Measurements from ENCODE around the gene MYLK. TPM values are rescaled to one million over a fixed set of nuclear protein-coding genes. Genes with fewer than 3 reads are reported as not detected.
"Not testable (repeated sequence)": the region's sequence is repeated elsewhere in the genome, so short reads cannot be mapped to it uniquely, and the experiment has no call there.

The MYLK gene
- polyA plus RNA-seq, 3 donors = 0.35 to 1.3 (median 0.51) TPM

DNA sequence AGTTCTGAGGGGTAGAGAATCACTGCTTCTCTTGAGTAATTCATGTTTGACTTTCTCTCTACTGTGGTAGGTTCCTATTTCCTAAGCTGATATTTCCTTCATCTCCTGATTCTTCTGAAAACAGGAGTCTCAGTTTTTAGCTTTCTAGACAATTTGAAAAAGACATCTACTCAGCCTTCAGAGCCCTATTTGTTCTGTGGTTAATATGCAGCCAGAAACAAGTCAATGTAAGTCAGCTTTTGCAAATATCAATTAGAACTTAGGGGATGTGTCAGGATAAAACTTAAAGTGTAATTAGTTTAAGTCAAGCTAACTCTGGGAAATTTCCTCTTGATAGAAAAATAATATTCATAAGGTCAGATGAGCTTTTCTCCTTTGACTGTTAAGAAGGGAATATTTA, 277.6 kb downstream of the MYLK start:
- Histone ChIP-seq H3K27ac (ENCODE audit: low read depth in 1 of 2, low read length in 2 of 2) (peak overlapping the region in 1 of 2 donors; percentile 30), H3K79me2 (ENCODE audit: insufficient read depth, low read length) (no peaks in the 10 kb centered on the region), H2AFZ (ENCODE audit: insufficient read depth, low read depth, low read length, poor library complexity, severe bottlenecking) (peak overlapping the region; percentile 25), H3K27me3 (ENCODE audit: control insufficient read depth in 2 of 2, insufficient read depth in 2 of 2, low read length in 2 of 2) (no peaks in the 10 kb centered on the region), H3K9ac (ENCODE audit: insufficient read depth, low read length, poor library complexity, severe bottlenecking) (no peak overlapping the region), H3K4me1 (ENCODE audit: control insufficient read depth in 1 of 2, insufficient read depth in 2 of 2, low read length in 2 of 2) (peaks cover 9 to 27% of the 10 kb centered on the region in 2 donors), H3K4me2 (replicated peaks; ENCODE audit: extremely low read depth, low read length, poor library complexity, severe bottlenecking) (peak overlapping the region; percentile 6), H3K36me3 (replicated peaks in 1 of 2; ENCODE audit: control insufficient read depth in 1 of 2, insufficient read depth in 2 of 2, low read length in 2 of 2) (no peaks in the 10 kb centered on the region), H3K9me3 (replicated peaks in 1 of 2; ENCODE audit: control insufficient read depth in 1 of 2, insufficient read depth in 1 of 2, low read length in 2 of 2) (no peaks in the 10 kb centered on the region), H3K4me3 (replicated peaks in 1 of 3; ENCODE audit: low read depth in 2 of 3, low read length in 3 of 3) (no peak overlapping the region), H4K20me1 (ENCODE audit: insufficient read depth, low read length) (no peaks in the 10 kb centered on the region)
- peaks cover 5 to 6% of the 10 kb centered on the region in 2 donors for H3K36me3 Mint-ChIP-seq
- H3K4me3 Mint-ChIP-seq = no peak overlapping the region
- H3K4me1 Mint-ChIP-seq = peaks cover 29% of the 10 kb centered on the region
- intact Hi-C loops (cut with micrococcal nuclease) = no loop called here
- TF ChIP-seq, protein P1, sequence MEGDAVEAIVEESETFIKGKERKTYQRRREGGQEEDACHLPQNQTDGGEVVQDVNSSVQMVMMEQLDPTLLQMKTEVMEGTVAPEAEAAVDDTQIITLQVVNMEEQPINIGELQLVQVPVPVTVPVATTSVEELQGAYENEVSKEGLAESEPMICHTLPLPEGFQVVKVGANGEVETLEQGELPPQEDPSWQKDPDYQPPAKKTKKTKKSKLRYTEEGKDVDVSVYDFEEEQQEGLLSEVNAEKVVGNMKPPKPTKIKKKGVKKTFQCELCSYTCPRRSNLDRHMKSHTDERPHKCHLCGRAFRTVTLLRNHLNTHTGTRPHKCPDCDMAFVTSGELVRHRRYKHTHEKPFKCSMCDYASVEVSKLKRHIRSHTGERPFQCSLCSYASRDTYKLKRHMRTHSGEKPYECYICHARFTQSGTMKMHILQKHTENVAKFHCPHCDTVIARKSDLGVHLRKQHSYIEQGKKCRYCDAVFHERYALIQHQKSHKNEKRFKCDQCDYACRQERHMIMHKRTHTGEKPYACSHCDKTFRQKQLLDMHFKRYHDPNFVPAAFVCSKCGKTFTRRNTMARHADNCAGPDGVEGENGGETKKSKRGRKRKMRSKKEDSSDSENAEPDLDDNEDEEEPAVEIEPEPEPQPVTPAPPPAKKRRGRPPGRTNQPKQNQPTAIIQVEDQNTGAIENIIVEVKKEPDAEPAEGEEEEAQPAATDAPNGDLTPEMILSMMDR (IDR thresholded peaks at IDR 0.05) = no peak
- no peaks in the 10 kb centered on the region for H3K27me3 Mint-ChIP-seq (ENCODE audit: low read depth in 3 of 3)
- H3K9me3 Mint-ChIP-seq = peaks cover 0 to 5% (median 0%) of the 10 kb centered on the region in 7 donors
- peak overlapping the region in 2 of 7 donors; percentile 5 to 69 for H3K27ac Mint-ChIP-seq
- DNase-seq = no peak

DNA sequence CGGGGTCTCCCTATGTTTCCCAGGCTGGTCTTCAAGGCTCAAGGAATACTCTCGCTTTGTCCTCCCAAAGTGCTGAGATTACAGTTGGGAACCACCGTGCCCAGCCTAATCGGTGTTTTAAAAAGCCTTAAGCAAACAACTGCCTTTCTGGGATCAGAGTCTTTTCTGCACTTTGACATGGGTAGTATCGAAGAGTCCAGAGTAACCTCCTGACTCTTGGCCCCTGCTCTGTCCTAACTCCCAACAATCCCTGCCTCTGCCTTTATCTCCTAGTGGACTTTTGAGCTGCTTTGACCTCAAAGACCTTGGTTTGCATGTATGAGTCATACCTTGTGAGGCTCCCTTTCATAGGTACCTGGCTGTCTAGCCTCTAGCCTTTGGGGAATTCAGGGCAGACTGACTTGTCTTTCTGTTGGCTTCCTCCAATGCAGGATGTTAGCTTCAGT, 278.3 kb downstream of the MYLK start:
- intact Hi-C loops (cut with micrococcal nuclease) = no loop called here
- no peak overlapping the region for H3K4me2 ChIP-seq (replicated peaks; ENCODE audit: extremely low read depth, low read length, poor library complexity, severe bottlenecking)

GRCh38 chr3:123603153-123603552, 281.0 kb downstream of the MYLK start:
- H3K4me2 ChIP-seq (replicated peaks; ENCODE audit: extremely low read depth, low read length, poor library complexity, severe bottlenecking); H3K36me3 ChIP-seq (replicated peaks in 1 of 2; ENCODE audit: control insufficient read depth in 1 of 2, insufficient read depth in 2 of 2, low read length in 2 of 2); H4K20me1 ChIP-seq (ENCODE audit: insufficient read depth, low read length); H3K9me3 Mint-ChIP-seq; H3K79me2 ChIP-seq (ENCODE audit: insufficient read depth, low read length); DNase-seq; H2AFZ ChIP-seq (ENCODE audit: insufficient read depth, low read depth, low read length, poor library complexity, severe bottlenecking); H3K27ac Mint-ChIP-seq; H3K9me3 ChIP-seq (replicated peaks in 1 of 2; ENCODE audit: control insufficient read depth in 1 of 2, insufficient read depth in 1 of 2, low read length in 2 of 2); H3K27me3 ChIP-seq (ENCODE audit: control insufficient read depth in 2 of 2, insufficient read depth in 2 of 2, low read length in 2 of 2); H3K36me3 Mint-ChIP-seq; H3K4me3 Mint-ChIP-seq; H3K27ac ChIP-seq (ENCODE audit: low read depth in 1 of 2, low read length in 2 of 2); H3K9ac ChIP-seq (ENCODE audit: insufficient read depth, low read length, poor library complexity, severe bottlenecking); H3K27me3 Mint-ChIP-seq (ENCODE audit: low read depth in 3 of 3); intact Hi-C loops (cut with micrococcal nuclease); H3K4me3 ChIP-seq (replicated peaks in 1 of 3; ENCODE audit: low read depth in 2 of 3, low read length in 3 of 3): not testable (repeated sequence)
- peaks cover 9 to 27% of the 10 kb centered on the region in 2 donors for H3K4me1 ChIP-seq (ENCODE audit: control insufficient read depth in 1 of 2, insufficient read depth in 2 of 2, low read length in 2 of 2)
- WGBS (ENCODE audit: insufficient coverage) = 83% methylated on average over 2 of the region's 2 CpGs
- H3K4me1 Mint-ChIP-seq = peaks cover 36% of the 10 kb centered on the region

More for the DNA sequence above, 278.3 kb downstream of the MYLK start:
- H3K27ac Mint-ChIP-seq = peak overlapping the region in 5 of 7 donors; percentile 9 to 81 (median 72)
- peak overlapping the region in 1 of 2 donors; percentile 19 for H3K27ac ChIP-seq (ENCODE audit: low read depth in 1 of 2, low read length in 2 of 2)
- peaks cover 0 to 5% (median 0%) of the 10 kb centered on the region in 7 donors for H3K9me3 Mint-ChIP-seq
- 81% methylated on average over 4 of the region's 5 CpGs for WGBS (ENCODE audit: insufficient coverage)
- H3K4me3 Mint-ChIP-seq = no peak overlapping the region
- H4K20me1 ChIP-seq (ENCODE audit: insufficient read depth, low read length) = no peaks in the 10 kb centered on the region
- no peaks in the 10 kb centered on the region for H3K9me3 ChIP-seq (replicated peaks in 1 of 2; ENCODE audit: control insufficient read depth in 1 of 2, insufficient read depth in 1 of 2, low read length in 2 of 2)
- H3K27me3 Mint-ChIP-seq (ENCODE audit: low read depth in 3 of 3) = no peaks in the 10 kb centered on the region
- H3K79me2 ChIP-seq (ENCODE audit: insufficient read depth, low read length) = no peaks in the 10 kb centered on the region
- H3K36me3 Mint-ChIP-seq = peaks cover 3 to 6% of the 10 kb centered on the region in 2 donors
- peaks cover 9 to 27% of the 10 kb centered on the region in 2 donors for H3K4me1 ChIP-seq (ENCODE audit: control insufficient read depth in 1 of 2, insufficient read depth in 2 of 2, low read length in 2 of 2)
- DNase-seq = no peak
- H3K4me3 ChIP-seq (replicated peaks in 1 of 3; ENCODE audit: low read depth in 2 of 3, low read length in 3 of 3) = no peak overlapping the region
- no peak overlapping the region for H2AFZ ChIP-seq (ENCODE audit: insufficient read depth, low read depth, low read length, poor library complexity, severe bottlenecking)
- no peaks in the 10 kb centered on the region for H3K27me3 ChIP-seq (ENCODE audit: control insufficient read depth in 2 of 2, insufficient read depth in 2 of 2, low read length in 2 of 2)
- TF ChIP-seq, protein P1 (IDR thresholded peaks at IDR 0.05) = no peak
- H3K36me3 ChIP-seq (replicated peaks in 1 of 2; ENCODE audit: control insufficient read depth in 1 of 2, insufficient read depth in 2 of 2, low read length in 2 of 2) = no peaks in the 10 kb centered on the region
- H3K9ac ChIP-seq (ENCODE audit: insufficient read depth, low read length, poor library complexity, severe bottlenecking) = no peak overlapping the region
- H3K4me1 Mint-ChIP-seq = peaks cover 29% of the 10 kb centered on the region

Measured in CD14-positive monocyte (primary cell).